ENCODE measurements around the gene TMEM253.

DNA sequence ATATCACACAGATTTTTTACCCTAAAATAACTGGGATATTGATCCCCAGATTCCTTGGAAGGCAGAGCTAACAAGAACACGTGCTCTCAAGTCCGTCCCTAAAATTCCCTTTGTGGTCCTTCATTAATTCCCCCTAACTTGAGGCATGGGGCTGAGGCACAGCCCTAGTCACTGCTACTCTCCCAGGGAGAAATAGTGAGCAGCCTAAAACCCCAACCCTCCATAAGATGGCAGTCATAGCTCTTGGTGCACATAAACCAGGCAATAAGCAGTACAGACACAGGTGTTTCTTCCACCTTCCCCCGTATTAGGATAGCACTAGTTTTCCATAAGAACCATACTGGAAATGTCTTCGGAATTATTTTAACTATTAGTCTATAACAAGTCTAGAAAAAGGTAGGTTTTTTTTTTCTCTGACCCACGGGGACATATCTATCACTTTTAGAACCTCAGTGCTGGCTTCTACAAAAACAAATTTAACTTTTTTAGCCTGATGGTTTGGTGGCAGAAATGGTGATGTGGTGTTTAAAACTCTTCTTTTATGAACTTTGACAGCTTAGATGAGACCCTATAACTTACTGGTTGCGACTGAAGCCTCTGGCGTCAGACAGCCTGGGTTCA lies 33.9 kb upstream of the TMEM253 start:
- TF ChIP-seq EZH2 (IDR thresholded peaks at IDR 0.05) (no peak), POLR2AphosphoS5 (IDR thresholded peaks at IDR 0.05; ENCODE audit: borderline replicate concordance, low read depth, low read length) (no peak), FOXP2 (optimal IDR thresholded peaks at IDR 0.05; ENCODE audit: control extremely low read depth, extremely low read length, insufficient read depth) (no peak)

Measured in SK-N-MC (cell line).